ENCODE data around the gene ZNF710. TPM values are rescaled to one million over a fixed set of nuclear protein-coding genes. Genes with fewer than 3 reads are reported as not detected.

ZNF710 gene
- total and polyA plus RNA-seq, 10 donors: 12.5 to 66.4 (median 30.2) TPM

DNA sequence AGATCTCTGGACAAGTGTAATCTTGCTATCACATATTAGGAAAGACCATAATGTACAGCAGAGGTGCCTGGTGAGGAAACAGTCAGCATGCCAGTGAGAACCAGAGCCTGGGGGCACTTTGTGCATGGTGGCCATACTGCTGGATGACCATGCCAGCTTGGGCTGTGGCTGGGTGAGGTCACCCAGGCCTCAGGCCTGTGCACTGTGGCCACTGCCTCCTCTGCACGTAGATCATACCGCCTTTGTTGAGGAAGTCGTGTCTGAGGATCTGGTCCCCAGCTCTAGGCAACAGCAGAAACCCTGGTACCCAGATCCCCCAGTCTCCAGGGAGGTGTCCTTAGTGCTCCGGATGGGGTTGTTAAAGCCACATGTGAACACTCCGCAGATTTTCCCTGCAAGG is 38.9 kb downstream of the ZNF710 start:
- Histone ChIP-seq H3K4me1 (peaks cover 34 to 95% (median 69%) of the 10 kb centered on the region in 6 donors), H3K36me3 (peaks cover 0 to 16% (median 0%) of the 10 kb centered on the region in 6 donors), H3K27ac (peak overlapping the region in 7 of 8 donors; percentile 1 to 93 (median 86)), H3K4me3 (peak overlapping the region in 1 of 8 donors; percentile 28), H3K9me3 (no peaks in the 10 kb centered on the region), H3K27me3 (replicated peaks in 1 of 7) (no peaks in the 10 kb centered on the region)
- intact Hi-C loops (cut with DNase I; ENCODE audit: low total_unique reads): no loop called here
- TF ChIP-seq POLR2A (IDR thresholded peaks at IDR 0.05) (no peak), POLR2AphosphoS5 (IDR thresholded peaks at IDR 0.05) (peak in 1 of 3 donors; percentile 17)
- 64 to 79% (median 72%) methylated on average over 2 to 5 of the region's 5 CpGs for WGBS, 5 donors
- DNase-seq: peak; percentile 74

DNA sequence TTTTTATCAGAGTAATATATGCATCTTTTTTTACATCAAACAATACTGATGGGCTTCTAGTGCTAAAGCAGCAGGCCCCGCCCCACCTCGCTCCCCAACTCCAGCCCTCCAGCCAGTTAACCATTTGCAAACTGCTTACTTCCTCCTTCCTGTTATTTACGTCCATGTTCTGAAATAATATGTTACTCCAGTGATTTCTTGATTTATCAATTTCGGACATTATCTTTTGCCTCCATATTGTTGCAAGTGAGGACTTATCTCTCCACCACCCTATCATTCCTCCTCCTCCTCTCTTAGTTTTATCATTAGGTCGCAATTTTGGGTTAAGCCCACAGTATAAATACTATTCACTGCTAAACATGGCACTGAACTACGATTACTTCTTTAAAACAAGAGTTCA is 39.5 kb downstream of the ZNF710 start:
- 61 to 70% (median 63%) methylated on average over 6 of the region's 6 CpGs for WGBS, 5 donors
- H3K4me1 ChIP-seq: peaks cover 33 to 95% (median 69%) of the 10 kb centered on the region in 6 donors

DNA sequence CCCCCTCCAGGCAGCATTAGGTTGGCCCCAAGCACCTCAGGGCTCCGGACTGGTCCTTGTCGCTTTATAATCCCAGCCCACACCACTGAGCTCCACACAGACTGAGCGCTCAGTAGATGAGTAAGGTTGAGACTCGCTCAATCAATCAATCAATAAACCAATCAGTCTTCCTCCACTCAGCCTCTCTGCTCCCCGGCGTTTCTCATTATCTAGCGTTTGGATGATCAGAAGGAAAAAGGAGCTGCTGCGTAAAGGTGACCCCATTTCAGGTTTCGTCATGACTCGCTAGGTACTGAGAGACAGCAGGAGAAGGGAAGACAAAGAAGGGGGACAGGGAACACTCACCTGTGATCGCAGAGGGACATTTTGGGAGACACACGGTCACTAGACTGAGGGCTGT is 41.2 kb downstream of the ZNF710 start:
- H3K27ac ChIP-seq: peak overlapping the region in 1 of 8 donors; percentile 93
- 94 to 98% (median 95%) methylated on average over 12 of the region's 12 CpGs for WGBS, 5 donors
- H3K9me3 ChIP-seq: no peaks in the 10 kb centered on the region
- H3K27me3 ChIP-seq (replicated peaks in 1 of 7): no peaks in the 10 kb centered on the region
- H3K36me3 ChIP-seq: peaks cover 0 to 21% (median 0%) of the 10 kb centered on the region in 6 donors
- intact Hi-C loops (cut with DNase I; ENCODE audit: low total_unique reads): no loop called here
- no peak overlapping the region for H3K4me3 ChIP-seq
- DNase-seq: no peak
- TF ChIP-seq POLR2A (IDR thresholded peaks at IDR 0.05) (no peak), POLR2AphosphoS5 (IDR thresholded peaks at IDR 0.05) (no peak), CTCF (IDR thresholded peaks at IDR 0.05 in 8 of 11, conservative IDR thresholded peaks at IDR 0.05 in 3 of 11) (no peak)
- H3K4me1 ChIP-seq: peaks cover 34 to 95% (median 69%) of the 10 kb centered on the region in 6 donors

More for the DNA sequence above, 39.5 kb downstream of the ZNF710 start:
- TF ChIP-seq CTCF (IDR thresholded peaks at IDR 0.05 in 8 of 11, conservative IDR thresholded peaks at IDR 0.05 in 3 of 11): no peak
- TF ChIP-seq POLR2A (IDR thresholded peaks at IDR 0.05): no peak
- no peak for TF ChIP-seq POLR2AphosphoS5 (IDR thresholded peaks at IDR 0.05)
- Histone ChIP-seq H3K27ac (peak overlapping the region in 5 of 8 donors; percentile 1 to 93 (median 91)), H3K27me3 (replicated peaks in 1 of 7) (no peaks in the 10 kb centered on the region), H3K9me3 (no peaks in the 10 kb centered on the region), H3K4me3 (peak overlapping the region in 1 of 8 donors; percentile 28), H3K36me3 (peaks cover 0 to 21% (median 0%) of the 10 kb centered on the region in 6 donors)
- DNase-seq: peak; percentile 42
- intact Hi-C loops (cut with DNase I; ENCODE audit: low total_unique reads): no loop called here

DNA sequence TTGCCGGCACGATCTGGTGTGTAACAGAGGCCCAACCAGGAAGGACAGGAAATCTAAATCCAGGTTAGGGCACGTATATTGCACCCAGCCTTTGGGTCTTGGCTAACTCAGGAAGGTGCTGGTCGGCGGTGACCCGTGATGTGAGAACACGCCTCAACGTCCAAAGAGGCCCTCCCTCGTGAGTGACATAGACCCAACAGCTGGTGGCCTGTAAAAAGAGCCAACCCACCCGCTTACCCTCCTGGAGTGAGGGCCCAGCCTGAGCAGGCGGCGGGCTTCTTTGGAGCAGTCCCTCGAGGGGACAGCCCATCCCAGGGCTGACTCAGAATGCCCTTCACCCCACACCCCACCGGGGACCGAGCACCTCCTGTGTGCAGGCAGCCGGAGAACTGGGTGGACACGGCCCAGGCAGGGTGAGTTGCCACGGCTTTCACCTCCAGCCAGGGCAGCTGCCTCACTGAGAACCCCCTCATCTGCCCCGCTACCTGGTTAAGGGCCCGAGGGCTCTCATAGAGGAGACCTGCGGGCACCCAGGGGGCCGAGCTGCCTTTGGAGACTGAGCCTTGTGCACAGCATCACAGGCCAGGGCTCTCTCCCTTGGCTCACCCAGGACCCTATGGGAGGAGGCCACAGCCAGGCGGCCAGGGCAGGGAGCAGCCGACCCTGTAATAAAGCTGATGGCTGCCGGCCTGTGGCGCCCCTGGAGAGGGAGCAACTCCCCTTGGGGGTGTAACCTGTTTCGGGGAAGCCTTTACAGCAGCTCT is 41.8 kb downstream of the ZNF710 start:
- Histone ChIP-seq H3K27ac (peak overlapping the region in 3 of 8 donors; percentile 30 to 93 (median 34)), H3K36me3 (peaks cover 0 to 21% (median 0%) of the 10 kb centered on the region in 6 donors), H3K27me3 (replicated peaks in 1 of 7) (no peaks in the 10 kb centered on the region), H3K4me1 (peaks cover 33 to 95% (median 69%) of the 10 kb centered on the region in 6 donors), H3K9me3 (no peaks in the 10 kb centered on the region), H3K4me3 (no peak overlapping the region)
- no peak for TF ChIP-seq POLR2A (IDR thresholded peaks at IDR 0.05)
- peak in 1 of 3 donors; percentile 39 for TF ChIP-seq POLR2AphosphoS5 (IDR thresholded peaks at IDR 0.05)
- intact Hi-C loops (cut with DNase I; ENCODE audit: low total_unique reads): no loop called here
- WGBS, 5 donors: 80 to 93% (median 85%) methylated on average over 22 to 27 of the region's 27 CpGs
- DNase-seq: peak; percentile 72

DNA sequence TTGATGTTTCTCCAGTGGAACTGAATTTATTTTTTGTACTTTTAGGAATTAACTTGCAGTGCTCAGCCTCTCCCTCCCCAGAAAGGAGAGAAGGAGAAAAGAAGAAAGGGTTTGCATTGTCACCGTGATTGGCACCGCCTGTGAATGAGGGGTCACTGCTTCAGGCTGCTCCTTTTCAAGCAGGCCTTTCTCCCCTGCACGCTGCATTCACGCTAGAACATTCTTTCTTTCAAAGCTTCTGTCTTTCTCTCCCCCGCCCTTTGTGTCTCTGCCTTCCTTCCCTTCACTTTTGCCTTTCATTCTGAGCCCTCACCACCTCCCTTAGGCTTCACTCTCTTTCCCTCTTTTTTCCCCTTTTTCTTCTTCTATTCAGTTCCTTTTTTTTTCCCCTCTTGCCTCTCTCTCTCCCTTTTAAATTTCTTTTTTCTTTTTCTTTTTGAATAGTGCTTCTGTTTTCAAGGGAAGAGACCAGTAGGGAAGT is 42.4 kb downstream of the ZNF710 start:
- DNase-seq: no peak
- peaks cover 0 to 21% (median 0%) of the 10 kb centered on the region in 6 donors for H3K36me3 ChIP-seq
- H3K4me3 ChIP-seq: no peak overlapping the region
- intact Hi-C loops (cut with DNase I; ENCODE audit: low total_unique reads): no loop called here
- H3K27me3 ChIP-seq (replicated peaks in 1 of 7): no peaks in the 10 kb centered on the region
- peaks cover 32 to 95% (median 68%) of the 10 kb centered on the region in 6 donors for H3K4me1 ChIP-seq
- TF ChIP-seq CTCF (IDR thresholded peaks at IDR 0.05 in 8 of 11, conservative IDR thresholded peaks at IDR 0.05 in 3 of 11) (no peak), POLR2AphosphoS5 (IDR thresholded peaks at IDR 0.05) (no peak), POLR2A (IDR thresholded peaks at IDR 0.05) (no peak)
- 85 to 91% (median 88%) methylated on average over 5 of the region's 5 CpGs for WGBS, 5 donors
- H3K27ac ChIP-seq: peak overlapping the region in 3 of 8 donors; percentile 30 to 93 (median 34)
- no peaks in the 10 kb centered on the region for H3K9me3 ChIP-seq
